Skin epidermis (tissue), 12 donors: Measurements from ENCODE around the gene RAC2.

ENCODE experiments used
- H3K27ac ChIP-seq, 21 experiments: fragments of 200-600 bp; sonication (generic) in 11 of 21; one replicate each; pipeline ENCODE4 v1.5.0; 2020; ENCODE audit warnings: mild to moderate bottlenecking in 3 of 21, inconsistent platforms in 2 of 21, moderate library complexity in 2 of 21
- H3K4me3 ChIP-seq, 7 experiments: fragments of 200-600 bp; sonication (generic) in 2 of 7; one replicate each; pipeline ENCODE4 v1.5.0; 2020; ENCODE audit warnings: inconsistent platforms in 2 of 7, mild to moderate bottlenecking in 2 of 7, moderate library complexity in 1 of 7

Gene RAC2

DNA sequence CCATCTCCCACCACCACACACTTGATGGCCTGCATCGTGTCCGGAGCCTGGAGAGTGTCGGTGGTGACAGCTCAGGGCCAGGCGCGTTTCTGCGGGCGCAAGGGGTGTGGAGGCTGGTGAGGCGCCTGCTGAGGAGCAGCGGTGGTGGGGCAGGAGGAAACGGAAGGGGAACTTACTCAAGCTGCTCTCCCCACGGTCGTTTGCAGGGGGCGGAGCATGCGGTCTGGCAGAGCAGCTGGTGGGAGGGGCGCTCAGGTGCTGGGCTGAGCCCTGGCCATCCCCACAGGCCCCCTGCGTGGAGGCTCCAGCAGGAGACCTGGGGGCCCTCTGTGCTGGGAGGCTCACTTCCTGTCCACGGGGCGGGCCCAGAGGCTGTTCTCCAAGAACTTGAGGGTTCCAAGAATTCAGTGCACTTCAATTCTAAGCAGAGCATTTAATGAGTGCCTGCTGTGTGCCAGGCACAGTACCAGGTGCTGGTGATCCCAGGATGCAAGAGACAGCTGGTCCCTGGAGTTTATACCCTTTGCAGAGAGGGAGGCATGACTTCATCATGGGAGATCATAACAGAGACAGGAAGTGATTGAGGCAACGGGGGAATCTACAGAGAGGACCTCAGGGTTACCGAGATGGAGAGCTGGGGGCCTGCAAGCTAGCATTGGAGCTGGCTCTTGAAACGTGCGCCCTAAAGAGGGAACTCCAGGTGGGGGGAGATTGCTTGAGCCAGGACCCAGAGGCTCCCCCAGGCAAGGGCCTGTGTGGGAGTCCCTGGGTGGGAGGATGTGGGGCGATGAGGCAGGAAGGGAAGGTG lies at the start of gene RAC2:
RAC2 (minus strand) TSS at position 156 of the 808 bp plus-strand sequence; CDS start at position 35, 121 bp downstream.
- Histone ChIP-seq H3K27ac (peak within 1 kb of the TSS in 19 of 21 experiments; percentile 41 to 97 (median 79)), H3K4me3 (peak within 1 kb of the TSS; percentile 37 to 56 (median 52))

DNA sequence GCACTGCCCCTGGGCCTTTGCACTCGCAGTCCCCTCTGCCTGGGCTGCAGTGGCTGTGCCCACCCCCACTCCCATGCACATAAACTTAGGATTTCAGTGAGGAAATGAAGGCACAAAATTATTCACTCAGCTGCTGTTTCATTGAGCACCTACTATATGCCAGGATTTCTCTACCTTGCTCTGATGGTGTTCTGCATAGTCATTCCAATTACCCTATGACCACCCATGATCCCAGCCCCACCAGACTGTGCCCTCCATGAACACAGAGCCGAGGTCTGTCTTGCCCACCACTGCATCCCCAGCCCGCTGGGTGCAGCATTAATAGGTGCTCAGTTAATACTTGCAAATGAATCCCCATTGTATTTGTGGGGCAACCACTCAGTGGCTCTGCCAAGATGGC lies 49.1 kb upstream of the RAC2 start:
- Histone ChIP-seq H3K4me3 (no peak overlapping the region), H3K27ac (no peak overlapping the region)

DNA sequence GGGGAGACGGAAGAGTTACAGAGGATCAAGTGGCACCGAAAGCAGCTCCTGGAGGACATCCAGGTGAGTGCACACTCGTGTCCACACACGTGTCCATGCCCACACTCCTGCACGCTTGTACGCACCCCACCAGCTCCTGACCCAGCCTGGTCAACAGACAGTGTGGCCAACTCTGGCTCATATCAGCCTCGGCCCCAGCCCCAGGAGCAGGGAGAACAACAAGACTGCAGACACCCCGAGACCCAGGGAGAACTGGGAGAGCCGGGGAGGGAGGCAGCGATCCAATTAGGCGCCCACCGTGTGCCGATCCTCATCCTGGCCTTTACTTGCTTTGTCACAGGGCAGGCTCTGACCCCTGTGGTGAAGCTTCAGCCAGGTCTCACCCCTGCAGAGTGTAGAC lies 48.6 kb upstream of the RAC2 start:
- no peak overlapping the region for H3K4me3 ChIP-seq
- H3K27ac ChIP-seq, result no peak overlapping the region

DNA sequence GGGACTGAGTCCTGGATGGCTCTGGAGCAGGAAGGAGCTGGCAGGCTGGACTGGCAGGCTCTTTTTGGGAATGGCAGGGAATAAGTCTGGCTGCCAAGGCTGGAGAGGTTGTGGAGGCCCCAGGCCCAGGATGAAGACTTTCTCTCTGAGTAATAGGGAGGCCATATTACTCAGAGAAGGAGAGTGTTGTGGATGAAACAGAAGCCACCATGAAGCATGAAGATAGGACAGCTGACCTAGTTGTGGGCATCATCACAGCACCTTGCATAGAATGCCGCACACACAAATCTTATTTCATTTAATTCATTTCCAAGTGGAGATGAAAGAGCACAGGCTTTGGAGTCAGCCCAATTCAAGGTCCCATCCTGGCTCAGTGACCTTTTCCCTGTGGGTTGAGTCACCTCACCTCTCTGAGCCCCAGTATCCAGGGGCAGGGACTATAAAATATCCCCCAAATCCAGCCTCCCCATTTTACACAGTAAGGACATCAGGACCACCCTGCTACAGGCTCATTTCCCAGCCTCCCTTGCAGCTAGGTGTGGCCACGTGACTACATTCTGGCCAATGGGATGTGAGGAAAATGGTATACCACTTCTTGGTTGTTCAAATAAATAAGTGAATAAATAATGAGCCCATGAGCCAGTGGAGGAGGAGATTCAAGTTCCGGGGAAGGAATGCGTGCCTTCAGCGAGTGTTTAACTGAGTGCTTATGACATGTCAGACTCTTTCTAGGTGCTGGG lies 47.7 kb upstream of the RAC2 start:
- no peak overlapping the region for H3K27ac ChIP-seq
- no peak overlapping the region for H3K4me3 ChIP-seq

DNA sequence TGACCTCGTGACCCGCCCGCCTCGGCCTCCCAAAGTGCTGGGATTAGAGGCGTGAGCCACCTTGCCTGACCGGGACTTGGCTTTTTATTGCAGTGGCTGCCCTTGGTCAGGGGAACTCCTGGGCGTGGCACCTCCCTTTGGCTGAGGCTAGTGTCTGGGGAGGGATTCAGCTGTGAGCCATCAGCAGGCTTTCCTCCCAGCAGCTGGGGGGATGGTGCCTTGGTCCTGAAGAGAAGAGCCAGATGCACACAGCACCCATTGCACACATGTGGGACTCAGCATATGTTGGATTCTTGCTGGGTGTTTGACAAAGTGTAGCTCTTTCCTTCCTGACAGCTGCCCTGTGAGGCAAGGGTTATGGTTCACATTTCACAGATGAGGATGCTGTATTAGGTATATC lies 46.7 kb upstream of the RAC2 start:
- H3K27ac ChIP-seq, result no peak overlapping the region
- H3K4me3 ChIP-seq, result no peak overlapping the region

DNA sequence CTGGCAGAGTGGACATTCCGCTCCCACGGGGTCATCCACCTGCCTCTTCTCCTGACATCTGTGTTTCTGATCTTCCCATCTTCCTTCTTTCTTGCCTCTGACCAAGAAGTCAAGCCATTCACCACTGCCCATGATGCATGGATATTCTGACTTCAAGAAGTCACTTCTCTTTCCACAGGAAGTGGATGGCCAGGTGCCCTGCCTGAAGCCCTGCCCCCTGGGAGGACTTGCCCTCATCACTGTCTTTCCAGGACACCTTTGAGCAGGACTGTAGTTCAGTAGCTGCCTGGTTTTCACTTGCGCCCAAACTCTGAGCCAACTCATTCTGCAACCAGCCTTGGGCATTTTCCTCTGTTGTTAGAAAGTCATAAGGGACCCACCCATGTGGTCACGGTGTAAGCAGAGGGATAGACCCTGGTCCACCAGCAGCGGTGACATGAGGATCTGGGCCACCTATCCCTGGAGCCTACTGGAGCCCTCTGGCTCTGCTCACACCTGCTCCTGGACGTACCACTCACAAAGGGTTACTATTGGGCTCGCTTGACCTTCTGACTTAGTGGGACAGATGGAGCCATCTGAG lies 45.2 kb upstream of the RAC2 start:
- Histone ChIP-seq H3K27ac (no peak overlapping the region), H3K4me3 (no peak overlapping the region)

DNA sequence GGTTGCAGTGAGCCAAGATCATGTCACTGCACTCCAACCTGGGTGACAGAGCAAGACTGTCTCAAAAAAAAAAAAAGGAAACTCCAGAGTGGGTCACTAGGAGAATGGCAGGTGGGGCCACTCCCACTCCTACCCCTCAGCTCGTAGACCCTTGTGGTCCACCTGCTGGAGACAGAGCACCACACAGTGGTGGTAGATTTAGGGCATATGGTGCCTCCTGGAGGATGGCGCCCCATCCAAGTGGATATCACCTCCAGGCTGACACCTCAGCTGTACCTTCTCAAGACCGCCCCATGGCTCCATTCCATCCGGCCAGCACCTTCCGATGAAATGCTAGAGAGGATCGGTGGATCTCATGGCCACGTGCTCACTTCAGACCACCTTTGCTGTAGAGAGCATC lies 44.5 kb upstream of the RAC2 start:
- Histone ChIP-seq H3K4me3 (no peak overlapping the region), H3K27ac (no peak overlapping the region)

DNA sequence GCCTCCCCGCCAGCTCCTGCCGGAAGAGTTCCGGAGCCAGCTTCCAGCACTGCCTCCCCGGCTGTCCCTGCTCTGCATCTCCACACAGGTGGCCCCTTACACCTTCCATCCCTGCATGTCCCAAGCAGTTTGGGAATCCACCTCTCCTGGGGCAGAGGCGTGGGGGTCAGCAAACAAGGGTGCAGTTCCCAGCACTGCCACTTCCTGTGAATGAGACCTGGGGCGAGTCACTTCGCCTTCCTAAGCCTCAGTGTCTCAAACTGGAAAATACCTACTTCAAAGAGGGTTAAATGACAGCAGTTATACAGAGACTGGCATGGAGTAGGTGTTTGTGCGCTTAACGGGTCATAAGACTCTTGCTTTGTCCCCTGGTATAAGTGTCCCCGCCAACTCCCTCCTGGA lies 43.5 kb upstream of the RAC2 start:
- no peak overlapping the region for H3K4me3 ChIP-seq

DNA sequence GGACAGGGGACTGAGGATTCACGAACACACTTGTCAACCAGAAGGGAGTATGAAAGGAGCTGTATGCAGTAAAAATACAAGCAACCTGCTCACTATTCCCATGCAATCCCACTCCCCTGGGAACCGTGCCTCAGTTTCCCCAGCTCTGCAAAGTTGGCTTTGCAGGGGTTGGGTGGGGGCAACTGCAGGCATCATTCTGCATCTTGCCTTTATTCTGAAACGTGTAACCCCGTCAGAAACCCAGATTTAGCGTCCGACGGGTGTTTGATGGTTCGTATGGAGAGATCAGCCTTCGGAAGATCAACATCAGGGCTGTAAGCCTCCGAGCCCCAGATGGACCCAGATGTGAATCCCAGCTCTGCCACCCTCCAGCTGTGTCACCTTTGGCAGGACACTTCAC lies 41.9 kb upstream of the RAC2 start:
- Histone ChIP-seq H3K27ac (peak overlapping the region in 5 of 21 experiments; percentile 34 to 94 (median 82)), H3K4me3 (peak overlapping the region in 1 of 7 experiments; percentile 54)

More for the DNA sequence above, 43.5 kb upstream of the RAC2 start:
- peak overlapping the region in 1 of 21 experiments; percentile 23 for H3K27ac ChIP-seq

DNA sequence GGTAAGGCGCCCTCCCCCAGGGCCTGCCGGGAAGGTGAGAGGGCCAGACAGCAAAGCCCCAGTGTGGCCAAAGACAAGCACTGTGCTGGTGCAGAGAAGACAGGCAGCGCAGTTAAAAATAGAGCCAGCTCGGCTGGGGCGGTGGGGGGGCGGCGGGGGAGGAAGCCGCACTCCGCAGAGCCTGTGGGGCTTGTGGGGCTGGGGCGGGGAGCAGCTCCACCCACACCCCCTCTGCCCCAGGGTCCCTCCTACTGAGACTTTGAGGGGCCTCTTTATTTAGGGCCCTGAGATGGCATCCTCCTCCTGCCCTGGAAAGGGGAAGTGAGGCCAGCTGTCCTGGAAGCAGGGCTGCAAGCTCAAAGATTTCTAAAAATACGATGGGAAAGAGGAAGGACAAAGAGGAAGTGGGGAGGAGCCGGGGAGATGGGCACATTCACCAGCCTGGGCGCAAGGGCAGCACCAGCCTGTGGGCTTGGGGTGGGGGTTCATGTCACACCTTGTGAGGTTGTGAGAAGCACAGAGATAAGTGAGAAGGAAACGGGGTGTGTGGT lies 40.8 kb upstream of the RAC2 start:
- H3K27ac ChIP-seq, result peak overlapping the region in 18 of 21 experiments; percentile 54 to 94 (median 80)
- H3K4me3 ChIP-seq, result peak overlapping the region; percentile 37 to 55 (median 44)

DNA sequence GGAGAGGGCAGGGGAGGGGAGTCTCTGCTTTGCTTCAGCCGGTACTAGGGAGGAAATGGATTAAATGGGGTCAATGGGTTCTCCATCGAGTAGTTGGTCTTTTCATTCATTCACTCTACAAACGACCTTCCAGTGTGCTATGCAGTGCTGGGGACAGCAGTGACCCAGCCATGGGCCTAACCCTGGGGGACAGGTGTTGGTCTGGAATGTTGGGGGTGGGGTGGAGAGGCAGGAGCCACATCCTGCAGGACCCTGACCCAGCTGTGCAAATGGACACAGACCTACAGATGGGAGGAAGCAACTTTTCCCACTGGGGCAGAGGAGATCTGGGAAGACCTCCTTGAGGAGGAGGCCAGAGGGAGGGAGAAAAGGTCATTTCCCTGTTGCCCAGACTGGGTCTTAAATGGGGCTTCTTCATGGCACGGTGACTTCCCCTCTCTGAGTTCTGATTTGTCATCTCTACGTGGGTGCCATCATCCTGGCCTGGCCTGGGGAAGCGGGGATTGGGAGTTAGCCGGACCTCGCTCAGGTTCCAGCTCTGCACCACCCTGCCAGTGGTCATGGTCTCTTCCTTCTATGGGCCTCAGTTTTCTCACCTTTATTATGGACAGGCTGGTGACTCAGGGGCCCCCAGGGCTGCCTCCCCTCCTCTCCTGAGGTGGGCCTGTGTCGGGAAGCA lies 40.2 kb upstream of the RAC2 start:
- H3K4me3 ChIP-seq, result peak overlapping the region; percentile 37 to 55 (median 44)

DNA sequence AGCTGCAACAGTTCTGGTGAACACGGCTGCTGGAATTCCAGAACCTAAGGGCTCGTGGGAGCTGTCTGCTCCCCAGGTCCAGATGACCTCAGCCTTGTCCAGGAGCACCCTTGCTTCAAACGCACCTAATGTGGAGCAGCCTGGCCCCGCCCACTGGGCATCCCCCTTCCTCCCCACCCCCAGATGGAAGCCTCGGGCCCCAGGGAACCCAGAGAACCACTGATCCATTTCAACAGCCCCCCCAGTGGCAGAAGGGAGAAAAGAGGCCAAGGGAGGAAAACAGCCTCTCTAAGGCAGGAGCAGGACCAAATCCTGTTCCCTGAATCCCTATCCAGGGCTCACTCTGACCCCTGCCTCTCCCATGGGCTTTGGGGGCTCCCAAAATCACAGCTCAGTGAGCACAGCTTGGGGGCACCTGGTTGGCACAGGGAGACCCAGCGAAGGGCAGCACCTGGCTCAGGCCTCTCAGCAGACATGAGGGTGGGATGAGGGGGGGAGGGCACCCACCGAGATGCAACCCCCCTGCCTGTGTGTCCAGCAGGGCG lies 39.4 kb upstream of the RAC2 start:
- Histone ChIP-seq H3K27ac (peak overlapping the region in 19 of 21 experiments; percentile 47 to 94 (median 78)), H3K4me3 (peak overlapping the region; percentile 37 to 55 (median 44))

More for the DNA sequence above, 40.2 kb upstream of the RAC2 start:
- peak overlapping the region in 18 of 21 experiments; percentile 64 to 94 (median 80) for H3K27ac ChIP-seq

DNA sequence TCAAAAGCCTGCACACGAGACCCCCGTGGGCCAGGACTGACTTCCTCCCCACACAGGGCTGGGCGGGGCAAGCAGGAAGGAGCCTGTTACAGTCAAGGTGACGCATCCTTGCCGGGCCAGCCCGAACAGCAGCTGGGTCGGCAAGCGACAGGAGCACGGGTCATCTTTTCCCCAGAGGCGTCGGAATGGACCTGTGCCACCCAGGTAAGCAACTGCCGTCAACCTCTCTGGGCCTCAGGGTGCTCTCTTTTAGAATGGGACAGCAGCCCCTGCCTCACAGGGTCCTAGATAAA lies 38.3 kb upstream of the RAC2 start, which contains the start of gene CYTH4:
CYTH4 (plus strand) TSS at position 124 of the 293 bp plus-strand sequence; CDS start at position 186, 62 bp downstream.
- H3K4me3 ChIP-seq, result peak within 1 kb of the TSS; percentile 37 to 55 (median 44)

DNA sequence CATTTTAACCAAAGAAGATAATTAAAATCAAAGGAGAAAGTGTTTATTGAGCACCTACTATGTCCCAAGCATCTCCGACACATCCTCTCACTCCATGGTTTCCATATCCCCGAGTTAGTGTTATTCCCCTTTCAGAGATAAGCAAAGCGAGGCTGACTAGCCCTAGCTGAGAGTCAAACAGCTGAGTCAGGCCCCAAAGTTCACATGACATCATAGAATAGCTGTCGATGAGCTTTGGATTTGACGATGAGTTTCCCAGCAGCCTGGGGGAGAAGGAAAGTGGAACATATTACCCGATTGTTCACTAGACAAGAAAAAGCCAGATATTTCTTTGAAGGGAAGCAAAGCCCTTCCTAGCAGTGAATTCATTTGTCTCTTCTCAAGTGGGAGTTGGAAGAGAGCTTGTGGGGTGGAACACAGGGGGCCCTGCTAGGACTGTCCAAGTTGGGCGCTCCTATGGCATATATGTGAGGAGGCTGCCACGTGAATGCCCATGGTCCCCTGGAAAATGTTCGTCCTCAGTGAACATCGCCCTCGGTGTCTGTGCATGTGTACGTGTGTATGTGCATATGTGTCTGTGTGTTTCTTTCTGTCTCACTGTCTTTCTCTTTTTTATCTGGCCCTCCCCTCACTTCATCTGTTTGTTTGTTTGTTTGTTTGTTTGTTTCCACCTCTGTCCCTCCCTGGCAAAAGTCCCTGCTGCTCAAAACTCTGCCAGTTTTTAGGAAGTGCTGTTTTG lies 37.7 kb upstream of the RAC2 start:
- Histone ChIP-seq H3K4me3 (peak overlapping the region; percentile 37 to 55 (median 44)), H3K27ac (peak overlapping the region in 15 of 21 experiments; percentile 64 to 94 (median 81))

More for the DNA sequence above, 38.3 kb upstream of the RAC2 start, which contains the start of gene CYTH4:
- peak within 1 kb of the TSS; percentile 26 to 94 (median 75) for H3K27ac ChIP-seq

DNA sequence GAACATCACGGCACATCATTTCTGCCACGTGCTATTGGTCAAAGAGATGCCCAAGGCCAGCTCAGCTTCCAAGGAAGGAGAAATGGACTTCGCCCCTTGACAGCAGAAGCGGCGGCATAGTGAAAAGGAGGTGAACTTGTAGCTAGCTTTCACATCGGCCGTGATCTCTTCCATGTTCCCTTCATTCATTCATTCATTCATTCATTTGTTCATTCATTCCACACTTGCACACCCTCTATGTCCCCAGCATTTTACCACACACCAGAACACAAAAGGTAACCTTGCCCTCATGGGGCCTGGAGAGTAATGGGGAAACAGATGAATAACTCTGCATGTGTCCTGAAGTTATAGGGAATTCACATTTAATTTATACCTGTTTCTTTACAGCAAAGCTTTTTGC lies 37.1 kb upstream of the RAC2 start:
- Histone ChIP-seq H3K27ac (peak overlapping the region in 4 of 21 experiments; percentile 81 to 94 (median 89)), H3K4me3 (no peak overlapping the region)

DNA sequence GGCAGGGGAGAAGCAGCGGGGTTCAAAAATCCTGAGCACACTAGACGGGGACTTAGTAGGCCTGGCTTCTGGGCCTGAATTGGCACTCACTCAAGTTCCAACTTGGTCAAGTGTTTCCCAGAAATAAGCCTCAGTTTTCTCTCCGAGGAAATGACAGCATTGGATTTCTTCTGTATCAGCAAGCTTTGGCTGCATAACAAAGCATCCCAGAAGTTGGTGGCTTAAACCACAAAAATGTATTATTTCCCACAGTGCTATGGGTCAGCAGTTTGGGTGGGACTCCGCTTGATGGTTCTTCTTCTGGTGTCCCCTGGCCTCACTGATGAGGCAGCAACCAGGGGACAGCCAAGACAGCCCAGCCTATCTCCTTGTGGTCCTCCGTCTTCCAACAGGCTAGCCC lies 36.6 kb upstream of the RAC2 start:
- Histone ChIP-seq H3K27ac (no peak overlapping the region), H3K4me3 (no peak overlapping the region)

DNA sequence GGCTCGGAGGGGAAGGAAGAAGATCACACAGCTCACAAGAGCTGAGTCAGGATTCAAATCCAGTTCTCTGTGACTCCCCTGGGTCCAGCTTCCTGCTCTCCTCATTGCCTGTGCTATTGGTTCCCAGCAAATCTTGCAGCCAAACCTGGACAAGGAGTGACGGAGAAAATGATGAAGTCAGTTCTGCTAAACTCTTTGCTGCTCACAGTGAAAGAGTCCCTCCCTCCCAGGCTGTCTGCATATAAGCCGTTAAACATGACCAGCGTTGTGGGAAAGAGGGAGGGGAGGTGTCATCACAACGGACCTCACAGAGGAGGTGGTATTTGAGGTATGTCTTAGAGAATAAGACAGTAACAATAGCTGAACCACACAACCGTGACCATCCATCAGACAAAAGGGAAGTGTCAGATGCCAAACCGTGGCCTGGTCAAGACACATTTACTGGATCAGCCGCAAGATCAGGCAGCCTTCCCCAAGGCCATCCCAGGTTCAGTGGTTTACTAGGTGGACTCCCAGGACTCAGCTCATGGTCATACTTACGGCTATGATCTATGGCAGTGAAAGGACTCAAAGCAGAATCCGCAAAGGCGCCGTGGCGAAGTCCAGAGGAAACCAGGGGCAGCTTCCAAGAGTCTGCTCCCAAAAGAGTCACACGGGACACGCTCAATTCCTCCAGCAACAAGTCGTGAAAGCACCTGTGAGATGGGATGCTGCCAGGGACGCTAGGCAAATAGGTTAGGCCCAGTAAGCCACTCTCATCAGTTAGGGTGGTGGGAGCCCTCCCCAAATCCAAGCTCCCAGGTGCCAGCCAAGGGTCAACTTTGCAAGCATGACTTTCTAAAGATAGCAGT lies 35.5 kb upstream of the RAC2 start:
- Histone ChIP-seq H3K4me3 (no peak overlapping the region), H3K27ac (no peak overlapping the region)

DNA sequence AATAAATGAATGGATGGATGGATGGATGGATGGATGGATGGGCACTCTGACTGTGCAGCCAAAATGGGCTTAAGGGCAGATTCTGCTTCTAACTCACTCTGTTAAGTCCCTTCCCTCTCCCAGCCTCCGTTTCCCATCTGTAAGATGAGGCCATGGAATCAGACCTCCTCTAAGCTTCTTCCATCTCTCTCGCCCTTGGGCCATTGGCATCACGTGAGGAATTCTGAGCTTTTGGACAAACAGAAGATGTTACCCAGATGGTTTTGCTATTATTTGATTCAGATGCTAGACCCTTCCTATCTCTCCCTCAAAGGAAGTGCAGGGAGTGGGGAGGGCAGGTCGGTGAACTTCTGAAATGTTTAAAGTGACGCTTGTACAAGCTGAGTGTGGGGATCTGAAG lies 34.2 kb upstream of the RAC2 start:
- Histone ChIP-seq H3K4me3 (no peak overlapping the region), H3K27ac (no peak overlapping the region)
